H1 (cell line): ENCODE measurements around the gene PHF23.

Source experiments
- BACH1 ChIP-seq: IDR thresholded peaks from 2 replicates; pipeline ENCODE4 v1.6.1; 2012; ENCODE audit warnings: low read length, improper control_type of control experiment
- CTCF ChIP-seq, 3 experiments: IDR thresholded peaks; 1 replicate in 2 of 3; 2 replicates in 1 of 3; pipeline versions ENCODE4 v1.5.1 to v1.6.1; 2011; ENCODE audit warnings: low read length in 3 of 3, mild to moderate bottlenecking in 3 of 3, inconsistent platforms in 2 of 3, low read depth in 1 of 3, moderate library complexity in 1 of 3; ENCODE audit not compliant: insufficient read depth in 1 of 3; ENCODE audit errors: control extremely low read depth in 1 of 3
- POLR2A ChIP-seq, 2 experiments: IDR thresholded peaks; 1 replicate in 1 of 2; 2 replicates in 1 of 2; pipeline ENCODE4 v1.6.1; 2011; ENCODE audit warnings: low read depth in 2 of 2, low read length in 2 of 2, mild to moderate bottlenecking in 2 of 2; ENCODE audit errors: control extremely low read depth in 1 of 2
- RBBP5 ChIP-seq: IDR thresholded peaks from 2 replicates; pipeline ENCODE4 v1.7.1; 2012; ENCODE audit warnings: low read depth, mild to moderate bottlenecking, inconsistent platforms, low read length, moderate library complexity, borderline replicate concordance
- SIN3A ChIP-seq, 2 experiments: IDR thresholded peaks in 1 of 2; conservative IDR thresholded peaks in 1 of 2; 2 replicates each; pipeline ENCODE4 v1.6.1; 2011 to 2012; ENCODE audit warnings: low read length in 2 of 2, improper control_type of control experiment in 1 of 2, low read depth in 1 of 2, mild to moderate bottlenecking in 1 of 2
- SRF ChIP-seq: IDR thresholded peaks from 2 replicates; pipeline ENCODE4 v1.6.1; 2011; ENCODE audit warnings: mild to moderate bottlenecking, low read depth, low read length, moderate library complexity
- SUZ12 ChIP-seq: fragments of 200-600 bp; sonication (generic); IDR thresholded peaks from 2 replicates; pipeline ENCODE4 v1.6.1; 2012; ENCODE audit warnings: mild to moderate bottlenecking, inconsistent platforms, low read length, moderate library complexity, mixed read lengths
- TAF1 ChIP-seq: IDR thresholded peaks from 2 replicates; pipeline ENCODE4 v1.6.1; 2011; ENCODE audit warnings: mild to moderate bottlenecking, low read depth, low read length
- TF ChIP-seq, protein P1 (sequence below): IDR thresholded peaks from 2 replicates; pipeline ENCODE4 v1.6.1; 2012; ENCODE audit warnings: inconsistent platforms

DNA sequence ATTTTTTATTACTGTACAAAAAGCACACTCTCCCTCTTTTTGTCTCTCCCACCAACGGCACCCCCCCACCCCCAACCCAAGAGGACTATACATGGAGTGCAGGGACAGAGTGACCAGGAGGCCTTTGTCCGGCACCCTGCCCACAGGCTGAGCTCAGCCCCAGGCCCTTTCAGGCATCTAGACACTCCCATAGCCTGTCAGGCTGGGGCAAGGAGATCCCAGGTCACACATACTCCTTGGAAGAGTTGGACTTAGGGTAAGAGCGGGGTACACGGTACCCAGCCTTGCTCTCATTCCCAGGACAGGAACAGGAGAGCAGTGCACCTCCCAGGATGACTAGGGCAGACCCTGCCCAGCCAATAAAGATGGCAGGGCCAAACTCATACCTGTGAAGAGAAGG, 20.9 kb upstream of the PHF23 start:
- TF ChIP-seq CTCF (IDR thresholded peaks at IDR 0.05; ENCODE audit: control extremely low read depth in 1 of 3, insufficient read depth in 1 of 3, low read depth in 1 of 3, low read length in 3 of 3), result no peak
- TF ChIP-seq SRF, result no peak
- no peak for TF ChIP-seq POLR2A (IDR thresholded peaks at IDR 0.05; ENCODE audit: control extremely low read depth in 1 of 2, low read depth in 2 of 2, low read length in 2 of 2)
- TF ChIP-seq BACH1, result no peak
- TF ChIP-seq SUZ12, result no peak
- TF ChIP-seq SIN3A (conservative IDR thresholded peaks at IDR 0.05 in 1 of 2, IDR thresholded peaks at IDR 0.05 in 1 of 2; ENCODE audit: low read depth in 1 of 2, low read length in 2 of 2), result no peak
- no peak for TF ChIP-seq RBBP5
- no peak for TF ChIP-seq TAF1
- TF ChIP-seq, protein P1, sequence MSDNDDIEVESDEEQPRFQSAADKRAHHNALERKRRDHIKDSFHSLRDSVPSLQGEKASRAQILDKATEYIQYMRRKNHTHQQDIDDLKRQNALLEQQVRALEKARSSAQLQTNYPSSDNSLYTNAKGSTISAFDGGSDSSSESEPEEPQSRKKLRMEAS, result no peak
